LNCaP clone FGC (cell line): ENCODE results near the gene STC2.
A peak's percentile ranks its signal among the peaks of the same experiment; 100 is the strongest.

ENCODE experiments used
- DNase-seq: peaks from one replicate; pipeline ENCODE4 v3.0.0-alpha.2; 2011; ENCODE audit warnings: low read depth
- H3K4me3 ChIP-seq: 2 replicates; pipeline ENCODE4 v1.5.1; 2011; ENCODE audit warnings: mild to moderate bottlenecking, low read depth, low read length, control low read depth
- CTCF ChIP-seq: IDR thresholded peaks from 2 replicates; pipeline ENCODE4 v1.5.1; 2012; ENCODE audit warnings: mild to moderate bottlenecking; ENCODE audit not compliant: control insufficient read depth, insufficient read depth; ENCODE audit errors: extremely low read depth

The STC2 gene

GRCh38 chr5:173317852-173318251, 10.4 kb downstream of the STC2 start:
- no peak overlapping the region for H3K4me3 ChIP-seq
- no peak for TF ChIP-seq CTCF
- no peak for DNase-seq

GRCh38 chr5:173317091-173317730, 11.0 kb downstream of the STC2 start:
- no peak for DNase-seq
- TF ChIP-seq CTCF, result no peak

GRCh38 chr5:173316339-173317020, 11.7 kb downstream of the STC2 start:
- TF ChIP-seq CTCF, result no peak
- DNase-seq, result no peak
- peak overlapping the region; percentile 28; the same call in 1 of the 2 replicates for H3K4me3 ChIP-seq

More at GRCh38 chr5:173317091-173317730, 11.0 kb downstream of the STC2 start:
- H3K4me3 ChIP-seq, result no peak overlapping the region

- no peak for TF ChIP-seq CTCF
- peak; percentile 96 for DNase-seq
- H3K4me3 ChIP-seq, result peak overlapping the region; percentile 28
Measured at GRCh38 chr5:173315495-173316338, 12.5 kb downstream of the STC2 start.

GRCh38 chr5:173314166-173314952, 13.9 kb downstream of the STC2 start:
- H3K4me3 ChIP-seq, result no peak overlapping the region
- peak; percentile 45 for DNase-seq
- no peak for TF ChIP-seq CTCF

GRCh38 chr5:173313351-173313801, 14.8 kb downstream of the STC2 start:
- TF ChIP-seq CTCF, result no peak
- DNase-seq, result no peak
- H3K4me3 ChIP-seq, result no peak overlapping the region
